Activated B cell treated with CpG ODN at 0.5 μM for 24 hours (primary cell): Measurements from ENCODE around the gene C9orf40. TPM values are rescaled to one million over a fixed set of nuclear protein-coding genes. Genes with fewer than 3 reads are reported as not detected.

Experiments
- ATAC-seq: fragments of 200-7000 bp; cut with Tn5 transposase; one replicate; pipeline ENCODE4 v1.10.0; 2021; ENCODE audit warnings: low read depth, mild to moderate bottlenecking, moderate library complexity
- CTCF ChIA-PET: fragments of 350-600 bp; sonication (Branson Sonifier 250); formaldehyde crosslinking; loops from one replicate; lab custom pipeline; 2021; ENCODE audit warnings: antibody characterized with exemption; lab: Charles Lee
- POLR2A ChIA-PET: fragments of 350-600 bp; sonication (Branson Sonifier 250); formaldehyde crosslinking; loops from one replicate; lab custom pipeline; 2021; ENCODE audit warnings: antibody characterized with exemption; lab: Charles Lee
- DNase-seq: peaks from one replicate; pipeline ENCODE4 v3.0.0; 2022
- H3K27ac Mint-ChIP-seq: one replicate; pipeline ENCODE4 v1.8.0; 2020; ENCODE audit warnings: mixed read lengths
- H3K27me3 Mint-ChIP-seq: one replicate; pipeline ENCODE4 v1.8.0; 2021; ENCODE audit warnings: mixed read lengths
- H3K36me3 Mint-ChIP-seq: one replicate; pipeline ENCODE4 v1.8.0; 2021; ENCODE audit warnings: low read depth, mixed read lengths
- H3K4me1 Mint-ChIP-seq: one replicate; pipeline ENCODE4 v1.8.0; 2021; ENCODE audit warnings: mixed read lengths
- H3K4me3 Mint-ChIP-seq: one replicate; pipeline ENCODE4 v1.8.0; 2020; ENCODE audit warnings: mild to moderate bottlenecking, mixed read lengths
- H3K9me3 Mint-ChIP-seq: one replicate; pipeline ENCODE4 v1.8.0; 2020; ENCODE audit warnings: mixed read lengths
- CTCF ChIP-seq: fragments of 200-600 bp; IDR thresholded peaks from one replicate; pipeline ENCODE4 v1.8.0; 2022; ENCODE audit warnings: antibody characterized with exemption, mild to moderate bottlenecking
- intact Hi-C: fragments of 100-400 bp; cut with micrococcal nuclease; formaldehyde crosslinking; loops from one replicate; pipeline ENCODE4 v1.15.1; 2024
- total RNA-seq: library from RNA; stranded (reverse); gene quantifications from 2 replicates; pipeline ENCODE4 v1.2.3, GENCODE V29; 2022

The C9orf40 gene
- total RNA-seq, 1 donor from 2014 or later = 5.7 TPM

GRCh38 chr9:74921737-74922136 is 31.0 kb downstream of the C9orf40 start:
- no peak for DNase-seq
- H3K27me3 Mint-ChIP-seq = peaks cover 3% of the 10 kb centered on the region
- H3K27ac Mint-ChIP-seq = no peak overlapping the region
- no peaks in the 10 kb centered on the region for H3K4me1 Mint-ChIP-seq
- ChIA-PET CTCF (no interaction called here), POLR2A (no interaction called here)
- intact Hi-C loops = no loop called here
- no peaks in the 10 kb centered on the region for H3K36me3 Mint-ChIP-seq
- no peaks in the 10 kb centered on the region for H3K9me3 Mint-ChIP-seq
- no peak overlapping the region for H3K4me3 Mint-ChIP-seq
- ATAC-seq = no peak
- TF ChIP-seq CTCF = no peak

DNA sequence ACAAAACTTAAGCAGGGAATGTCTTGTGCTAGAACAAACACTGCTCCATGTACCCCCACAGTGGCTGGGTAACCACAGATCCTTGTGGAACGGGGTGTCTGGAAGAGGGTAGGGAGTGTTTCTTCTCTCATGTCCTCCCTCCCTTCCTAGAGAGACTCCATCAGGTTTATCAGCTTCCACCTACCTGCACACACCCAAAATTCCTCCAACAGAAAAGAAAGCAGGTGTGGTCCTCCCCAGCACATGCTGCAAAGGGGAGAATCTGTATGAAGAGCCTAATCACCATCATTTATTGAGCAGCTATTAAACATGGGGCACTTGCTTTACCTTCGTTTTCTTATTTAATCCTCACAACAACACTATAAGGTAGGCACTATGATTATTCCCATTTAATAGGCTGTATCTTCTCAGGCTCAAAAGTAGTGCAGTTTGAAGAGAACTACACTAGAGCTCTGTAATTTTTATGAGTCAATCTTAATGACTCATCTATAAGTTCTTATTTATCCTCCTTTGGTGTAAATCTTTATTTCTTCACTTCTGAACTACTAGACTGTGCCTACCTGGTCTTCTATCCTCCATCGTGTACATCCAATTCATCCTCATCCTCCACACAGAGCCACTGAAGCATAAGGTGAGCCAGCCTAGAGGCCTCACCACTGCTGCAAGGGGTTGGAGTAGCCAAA is 31.6 kb downstream of the C9orf40 start:
- ATAC-seq = no peak
- H3K27ac Mint-ChIP-seq = no peak overlapping the region
- no peaks in the 10 kb centered on the region for H3K4me1 Mint-ChIP-seq
- ChIA-PET CTCF (no interaction called here), POLR2A (interaction anchor here (0.7 kb wide), 1 partner anchor 105 kb away, joined by 3 read pairs; no protein-coding TSS in a partner anchor)
- peaks cover 3% of the 10 kb centered on the region for H3K27me3 Mint-ChIP-seq
- H3K36me3 Mint-ChIP-seq = no peaks in the 10 kb centered on the region
- no peaks in the 10 kb centered on the region for H3K9me3 Mint-ChIP-seq
- no peak for DNase-seq
- no peak overlapping the region for H3K4me3 Mint-ChIP-seq
- no peak for TF ChIP-seq CTCF
- intact Hi-C loops = no loop called here

DNA sequence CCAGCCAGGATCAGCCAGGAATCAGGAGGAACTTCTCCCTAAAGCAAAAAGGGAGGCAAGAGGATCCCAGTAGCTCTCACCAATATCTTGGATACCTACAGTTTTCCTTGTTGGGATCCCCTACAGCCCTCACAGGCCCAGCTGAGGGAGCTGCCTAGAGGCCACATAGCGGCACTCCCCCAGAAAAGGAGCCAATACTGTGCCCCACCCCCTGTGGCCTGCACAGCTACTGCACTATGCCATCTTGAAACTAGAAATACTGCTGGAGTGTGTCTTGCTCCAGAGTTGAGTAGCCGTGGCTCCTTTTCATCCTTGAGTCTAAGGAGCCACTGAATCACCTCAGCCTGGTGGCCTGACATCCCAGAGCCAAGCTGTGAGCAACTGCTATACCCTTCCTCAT is 42.7 kb downstream of the C9orf40 start:
- no peaks in the 10 kb centered on the region for H3K36me3 Mint-ChIP-seq
- H3K4me3 Mint-ChIP-seq = no peak overlapping the region
- ChIA-PET CTCF (no interaction called here), POLR2A (no interaction called here)
- ATAC-seq (no peak), DNase-seq (no peak)
- H3K27ac Mint-ChIP-seq = no peak overlapping the region
- no peaks in the 10 kb centered on the region for H3K4me1 Mint-ChIP-seq
- peaks cover 31% of the 10 kb centered on the region for H3K27me3 Mint-ChIP-seq
- intact Hi-C loops = no loop called here
- no peak for TF ChIP-seq CTCF
- H3K9me3 Mint-ChIP-seq = peaks cover 9% of the 10 kb centered on the region

DNA sequence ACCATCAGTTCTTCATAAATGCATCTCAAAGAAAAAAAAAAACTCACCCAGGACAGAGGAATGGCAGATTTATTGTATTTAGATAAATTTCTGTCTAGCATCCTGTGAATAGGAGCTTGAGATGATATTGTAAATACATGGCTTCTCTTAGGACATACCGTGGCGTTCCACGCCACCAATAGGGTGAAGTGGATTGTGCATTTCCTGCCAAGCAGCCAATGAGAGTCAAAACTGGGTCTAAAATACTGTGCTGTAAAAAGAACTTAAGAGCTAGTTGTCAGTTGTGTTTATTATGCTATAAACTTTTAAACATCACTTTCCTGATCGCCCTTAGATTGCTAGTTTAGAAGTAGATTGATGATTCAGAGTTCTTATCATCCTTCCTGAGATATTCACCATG is 44.0 kb downstream of the C9orf40 start:
- Mint-ChIP-seq H3K4me1 (no peaks in the 10 kb centered on the region), H3K4me3 (no peak overlapping the region), H3K27me3 (peaks cover 36% of the 10 kb centered on the region), H3K36me3 (no peaks in the 10 kb centered on the region), H3K27ac (no peak overlapping the region), H3K9me3 (peaks cover 9% of the 10 kb centered on the region)
- ChIA-PET POLR2A (no interaction called here), CTCF (no interaction called here)
- intact Hi-C loops = no loop called here
- no peak for TF ChIP-seq CTCF
- ATAC-seq = no peak
- DNase-seq = no peak

DNA sequence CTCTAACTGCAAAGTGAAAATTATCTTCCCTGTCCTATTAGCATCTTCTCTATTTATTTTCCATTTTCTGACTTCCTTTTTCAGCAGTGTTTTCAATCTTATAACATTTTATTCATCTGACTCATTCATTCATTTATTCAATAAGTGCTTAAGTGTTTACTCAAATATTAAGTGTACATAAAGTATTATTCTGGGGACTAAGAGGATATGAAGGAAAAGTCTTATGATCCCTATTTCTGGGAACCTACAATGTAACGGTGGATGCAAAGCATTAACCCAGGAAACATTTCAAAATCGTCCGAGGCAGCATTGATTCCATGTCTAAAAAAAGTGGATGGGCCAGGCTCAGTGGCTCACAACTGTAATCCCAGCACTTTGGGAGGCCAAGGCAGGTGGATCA is 45.6 kb downstream of the C9orf40 start:
- H3K27ac Mint-ChIP-seq = no peak overlapping the region
- no peak for DNase-seq
- no peak for TF ChIP-seq CTCF
- POLR2A ChIA-PET = no interaction called here
- no peak overlapping the region for H3K4me3 Mint-ChIP-seq
- no peaks in the 10 kb centered on the region for H3K36me3 Mint-ChIP-seq
- peaks cover 35% of the 10 kb centered on the region for H3K27me3 Mint-ChIP-seq
- intact Hi-C loops = no loop called here
- no peaks in the 10 kb centered on the region for H3K4me1 Mint-ChIP-seq
- no peak for ATAC-seq
- H3K9me3 Mint-ChIP-seq = peaks cover 8% of the 10 kb centered on the region
- CTCF ChIA-PET = no interaction called here
